ENCODE data around the gene MCF2L. TPM values are rescaled to one million over a fixed set of nuclear protein-coding genes. Genes with fewer than 3 reads are reported as not detected.

MCF2L gene
- total RNA-seq, 2 experiments from 2014 or later = 2.8 to 16.4 TPM

DNA sequence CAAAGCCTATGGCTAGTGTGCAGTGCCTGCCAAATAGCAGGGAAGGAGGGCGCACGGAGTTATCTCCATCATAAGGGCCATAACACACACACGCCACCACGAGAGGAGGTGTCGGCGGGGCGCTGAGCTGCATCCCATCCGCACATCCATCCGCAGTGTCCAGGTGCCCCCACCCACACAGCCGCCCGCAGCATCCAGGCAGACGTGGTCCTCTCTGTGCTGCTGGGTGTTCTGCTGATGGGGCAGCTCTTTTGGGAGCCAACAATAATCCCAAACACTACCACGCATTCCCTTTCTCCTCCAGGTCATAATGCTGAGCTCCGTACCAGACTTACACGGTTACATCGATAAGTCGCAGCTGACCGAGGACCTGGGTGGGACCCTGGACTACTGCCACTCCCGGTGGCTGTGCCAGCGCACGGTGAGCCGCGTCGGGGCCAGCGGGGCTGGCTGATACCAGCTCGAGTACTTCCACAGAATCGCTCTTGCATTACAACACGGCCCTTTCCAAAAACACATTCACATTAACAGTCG, 95.1 kb downstream of the MCF2L start:
- ChIA-PET CTCF (ENCODE audit: unreplicated experiment) (no interaction called here), POLR2A (no interaction called here)
- no peak overlapping the region for H3K4me2 ChIP-seq (ENCODE audit: low read length)
- no peaks in the 10 kb centered on the region for H3K9me3 ChIP-seq (ENCODE audit: low read length)
- no peak for TF ChIP-seq EZH2phosphoT487 (IDR thresholded peaks at IDR 0.05; ENCODE audit: borderline replicate concordance, low read depth, low read length)
- TF ChIP-seq, protein P1, sequence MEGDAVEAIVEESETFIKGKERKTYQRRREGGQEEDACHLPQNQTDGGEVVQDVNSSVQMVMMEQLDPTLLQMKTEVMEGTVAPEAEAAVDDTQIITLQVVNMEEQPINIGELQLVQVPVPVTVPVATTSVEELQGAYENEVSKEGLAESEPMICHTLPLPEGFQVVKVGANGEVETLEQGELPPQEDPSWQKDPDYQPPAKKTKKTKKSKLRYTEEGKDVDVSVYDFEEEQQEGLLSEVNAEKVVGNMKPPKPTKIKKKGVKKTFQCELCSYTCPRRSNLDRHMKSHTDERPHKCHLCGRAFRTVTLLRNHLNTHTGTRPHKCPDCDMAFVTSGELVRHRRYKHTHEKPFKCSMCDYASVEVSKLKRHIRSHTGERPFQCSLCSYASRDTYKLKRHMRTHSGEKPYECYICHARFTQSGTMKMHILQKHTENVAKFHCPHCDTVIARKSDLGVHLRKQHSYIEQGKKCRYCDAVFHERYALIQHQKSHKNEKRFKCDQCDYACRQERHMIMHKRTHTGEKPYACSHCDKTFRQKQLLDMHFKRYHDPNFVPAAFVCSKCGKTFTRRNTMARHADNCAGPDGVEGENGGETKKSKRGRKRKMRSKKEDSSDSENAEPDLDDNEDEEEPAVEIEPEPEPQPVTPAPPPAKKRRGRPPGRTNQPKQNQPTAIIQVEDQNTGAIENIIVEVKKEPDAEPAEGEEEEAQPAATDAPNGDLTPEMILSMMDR (conservative IDR thresholded peaks at IDR 0.05; ENCODE audit: low read length) = no peak
- no peak for DNase-seq (ENCODE audit: low spot score)
- no peaks in the 10 kb centered on the region for H3K79me2 ChIP-seq (ENCODE audit: insufficient read depth, low read depth, low read length)
- no peak overlapping the region for H2AFZ ChIP-seq (ENCODE audit: low read length)
- intact Hi-C loops (cut with micrococcal nuclease; ENCODE audit: unreplicated experiment) = no loop called here
- BruUV-seq (replicated peaks) = no TSS peak
- H3K27ac ChIP-seq (ENCODE audit: low read depth, low read length, poor library complexity, severe bottlenecking) = no peak overlapping the region
- H3K4me1 ChIP-seq (ENCODE audit: insufficient read depth, low read length, poor library complexity, severe bottlenecking) = no peaks in the 10 kb centered on the region
- H3K9me2 ChIP-seq (ENCODE audit: insufficient read depth, low read length) = no peaks in the 10 kb centered on the region
- no peaks in the 10 kb centered on the region for H3K36me3 ChIP-seq (ENCODE audit: insufficient read depth, low read length)
- no peaks in the 10 kb centered on the region for H4K20me1 ChIP-seq (ENCODE audit: insufficient read depth, low read length)
- no peak overlapping the region for H3K4me3 ChIP-seq (ENCODE audit: low read depth, low read length, poor library complexity, severe bottlenecking)

DNA sequence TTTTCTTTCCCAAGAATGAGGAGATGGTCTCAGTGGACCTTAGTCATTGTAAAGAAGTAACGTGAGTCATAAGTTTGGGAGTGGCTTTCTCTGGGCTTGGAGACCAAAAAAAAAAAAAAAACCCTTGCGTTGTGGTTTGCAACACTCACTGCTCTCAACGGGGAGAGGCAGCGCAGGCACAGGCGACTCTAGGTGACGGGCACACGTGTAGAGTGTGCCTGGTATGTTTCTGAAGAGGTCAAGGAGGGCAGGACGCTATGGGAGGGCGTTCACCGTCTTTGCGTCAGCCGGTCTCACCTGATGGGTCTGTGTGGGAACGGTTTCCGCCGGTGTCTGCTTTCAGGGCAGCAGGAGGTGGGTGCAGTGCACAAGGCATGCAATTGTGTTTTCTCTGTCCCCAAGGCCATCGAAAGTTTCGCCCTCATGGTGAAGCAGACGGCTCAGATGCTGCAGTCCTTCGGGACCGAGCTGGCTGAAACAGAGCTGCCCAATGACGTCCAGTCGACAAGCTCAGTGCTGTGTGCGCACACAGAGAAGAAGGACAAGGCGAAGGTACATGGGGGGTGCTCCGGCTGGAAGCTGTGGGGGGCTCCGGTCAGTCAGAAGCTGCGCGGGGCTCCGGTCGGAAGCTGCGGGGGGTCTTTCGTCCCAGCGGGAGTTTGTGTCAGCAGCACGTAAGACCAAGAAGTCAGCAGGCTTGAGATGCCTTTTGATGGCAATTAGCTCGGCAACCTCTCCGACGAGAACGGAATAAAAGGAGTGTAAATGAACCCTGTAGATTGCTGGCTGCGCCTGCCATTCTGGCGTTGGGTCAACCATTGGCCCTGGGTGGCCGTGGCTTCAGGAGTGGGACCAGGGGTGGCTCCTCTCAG, 95.8 kb downstream of the MCF2L start:
- Histone ChIP-seq H3K9me3 (ENCODE audit: low read length) (no peaks in the 10 kb centered on the region), H2AFZ (ENCODE audit: low read length) (no peak overlapping the region), H3K36me3 (ENCODE audit: insufficient read depth, low read length) (no peaks in the 10 kb centered on the region), H4K20me1 (ENCODE audit: insufficient read depth, low read length) (no peaks in the 10 kb centered on the region), H3K27ac (ENCODE audit: low read depth, low read length, poor library complexity, severe bottlenecking) (no peak overlapping the region), H3K4me1 (ENCODE audit: insufficient read depth, low read length, poor library complexity, severe bottlenecking) (no peaks in the 10 kb centered on the region), H3K4me3 (ENCODE audit: low read depth, low read length, poor library complexity, severe bottlenecking) (no peak overlapping the region), H3K9me2 (ENCODE audit: insufficient read depth, low read length) (no peaks in the 10 kb centered on the region), H3K4me2 (ENCODE audit: low read length) (no peak overlapping the region), H3K79me2 (ENCODE audit: insufficient read depth, low read depth, low read length) (no peaks in the 10 kb centered on the region)
- ChIA-PET CTCF (ENCODE audit: unreplicated experiment) (interaction anchor here (0.6 kb wide), 1 partner anchor 287 kb away, joined by 12 read pairs; no protein-coding TSS in a partner anchor), POLR2A (no interaction called here)
- intact Hi-C loops (cut with micrococcal nuclease; ENCODE audit: unreplicated experiment) = no loop called here
- BruUV-seq (replicated peaks) = no TSS peak
- TF ChIP-seq, protein P1 (conservative IDR thresholded peaks at IDR 0.05; ENCODE audit: low read length) = no peak
- no peak for DNase-seq (ENCODE audit: low spot score)

Measured in OCI-LY7 (cell line).